ENCODE results near the gene ABHD17C.

ABHD17C gene

GRCh38 chr15:80801891-80802680, 107.0 kb downstream of the ABHD17C start:
- DNase-seq, result no peak
- Histone ChIP-seq H3K23ac (ENCODE audit: low read length) (no peak overlapping the region), H4K12ac (ENCODE audit: low read depth, low read length) (no peak overlapping the region), H3K79me2 (ENCODE audit: control insufficient read depth, insufficient read depth, low read length, poor library complexity) (no peaks in the 10 kb centered on the region), H3K4ac (ENCODE audit: low read depth, low read length) (no peak overlapping the region), H3K36me3 (ENCODE audit: control insufficient read depth in 1 of 2, insufficient read depth in 2 of 2, low read length in 2 of 2) (no peaks in the 10 kb centered on the region), H2AFZ (ENCODE audit: insufficient read depth, low read length, poor library complexity) (no peak overlapping the region), H2BK5ac (ENCODE audit: low read depth, low read length, poor library complexity) (no peak overlapping the region), H3K4me2 (ENCODE audit: low read length) (no peak overlapping the region), H3K27ac (ENCODE audit: low read depth, low read length) (no peak overlapping the region), H3K27me3 (ENCODE audit: insufficient read depth, low read length) (no peaks in the 10 kb centered on the region), H3K18ac (ENCODE audit: low read length) (no peak overlapping the region), H2BK120ac (ENCODE audit: insufficient read depth, low read length, poor library complexity) (no peak overlapping the region), H4K8ac (ENCODE audit: low read depth, low read length) (no peak overlapping the region), H3K9ac (ENCODE audit: low read length) (no peak overlapping the region), H3K4me1 (ENCODE audit: control insufficient read depth in 1 of 2, insufficient read depth in 2 of 2, low read length in 2 of 2) (peaks cover 10 to 11% of the 10 kb centered on the region in 2 experiments), H3K14ac (ENCODE audit: low read length) (no peak overlapping the region), H2AK5ac (ENCODE audit: low read length) (no peak overlapping the region), H2BK12ac (ENCODE audit: low read length) (no peak overlapping the region), H3K4me3 (ENCODE audit: low read depth, low read length) (no peak overlapping the region), H3K9me3 (ENCODE audit: insufficient read depth, low read depth, low read length) (peaks cover 4% of the 10 kb centered on the region), H4K91ac (ENCODE audit: low read depth, low read length) (no peak overlapping the region), H3K79me1 (ENCODE audit: low read length) (no peaks in the 10 kb centered on the region)
- WGBS (ENCODE audit: extremely low coverage, insufficient coverage, insufficient read length), result no CpG with 5 or more reads among the region's 10 CpGs

- Histone ChIP-seq H3K14ac (ENCODE audit: low read length) (no peak overlapping the region), H3K9me3 (ENCODE audit: insufficient read depth, low read depth, low read length) (peaks cover 4% of the 10 kb centered on the region), H2BK120ac (ENCODE audit: insufficient read depth, low read length, poor library complexity) (no peak overlapping the region), H3K36me3 (ENCODE audit: control insufficient read depth in 1 of 2, insufficient read depth in 2 of 2, low read length in 2 of 2) (no peaks in the 10 kb centered on the region), H3K27me3 (ENCODE audit: insufficient read depth, low read length) (no peaks in the 10 kb centered on the region), H3K23ac (ENCODE audit: low read length) (no peak overlapping the region), H3K79me1 (ENCODE audit: low read length) (no peaks in the 10 kb centered on the region), H3K4me1 (ENCODE audit: control insufficient read depth in 1 of 2, insufficient read depth in 2 of 2, low read length in 2 of 2) (peaks cover 10 to 11% of the 10 kb centered on the region in 2 experiments), H4K8ac (ENCODE audit: low read depth, low read length) (no peak overlapping the region), H3K27ac (ENCODE audit: low read depth, low read length) (no peak overlapping the region), H4K91ac (ENCODE audit: low read depth, low read length) (peak overlapping the region; percentile 37), H3K4ac (ENCODE audit: low read depth, low read length) (no peak overlapping the region), H3K4me2 (ENCODE audit: low read length) (no peak overlapping the region), H2AK5ac (ENCODE audit: low read length) (no peak overlapping the region), H2BK5ac (ENCODE audit: low read depth, low read length, poor library complexity) (no peak overlapping the region), H3K9ac (ENCODE audit: low read length) (no peak overlapping the region), H2BK12ac (ENCODE audit: low read length) (peak overlapping the region; percentile 16), H4K12ac (ENCODE audit: low read depth, low read length) (no peak overlapping the region), H3K79me2 (ENCODE audit: control insufficient read depth, insufficient read depth, low read length, poor library complexity) (no peaks in the 10 kb centered on the region), H2AFZ (ENCODE audit: insufficient read depth, low read length, poor library complexity) (no peak overlapping the region), H3K4me3 (ENCODE audit: low read depth, low read length) (no peak overlapping the region), H3K18ac (ENCODE audit: low read length) (no peak overlapping the region)
- no peak for DNase-seq
- no CpG with 5 or more reads among the region's 7 CpGs for WGBS (ENCODE audit: extremely low coverage, insufficient coverage, insufficient read length)
Observed at GRCh38 chr15:80803580-80804525, 108.7 kb downstream of the ABHD17C start.

GRCh38 chr15:80804970-80805495, 109.9 kb downstream of the ABHD17C start:
- Histone ChIP-seq H3K9ac (ENCODE audit: low read length) (no peak overlapping the region), H3K14ac (ENCODE audit: low read length) (no peak overlapping the region), H2AK5ac (ENCODE audit: low read length) (no peak overlapping the region), H2BK5ac (ENCODE audit: low read depth, low read length, poor library complexity) (no peak overlapping the region), H4K8ac (ENCODE audit: low read depth, low read length) (no peak overlapping the region), H3K79me2 (ENCODE audit: control insufficient read depth, insufficient read depth, low read length, poor library complexity) (no peaks in the 10 kb centered on the region), H3K18ac (ENCODE audit: low read length) (no peak overlapping the region), H2BK12ac (ENCODE audit: low read length) (no peak overlapping the region), H4K12ac (ENCODE audit: low read depth, low read length) (no peak overlapping the region), H3K4me3 (ENCODE audit: low read depth, low read length) (no peak overlapping the region), H3K4me2 (ENCODE audit: low read length) (peak overlapping the region; percentile 29), H2BK120ac (ENCODE audit: insufficient read depth, low read length, poor library complexity) (no peak overlapping the region), H3K23ac (ENCODE audit: low read length) (no peak overlapping the region), H3K27me3 (ENCODE audit: insufficient read depth, low read length) (no peaks in the 10 kb centered on the region), H3K27ac (ENCODE audit: low read depth, low read length) (no peak overlapping the region), H3K36me3 (ENCODE audit: control insufficient read depth in 1 of 2, insufficient read depth in 2 of 2, low read length in 2 of 2) (no peaks in the 10 kb centered on the region), H3K4ac (ENCODE audit: low read depth, low read length) (no peak overlapping the region), H3K9me3 (ENCODE audit: insufficient read depth, low read depth, low read length) (peaks cover 3% of the 10 kb centered on the region), H2AFZ (ENCODE audit: insufficient read depth, low read length, poor library complexity) (no peak overlapping the region), H4K91ac (ENCODE audit: low read depth, low read length) (no peak overlapping the region), H3K4me1 (ENCODE audit: control insufficient read depth in 1 of 2, insufficient read depth in 2 of 2, low read length in 2 of 2) (peaks cover 10 to 11% of the 10 kb centered on the region in 2 experiments), H3K79me1 (ENCODE audit: low read length) (no peaks in the 10 kb centered on the region)
- WGBS (ENCODE audit: extremely low coverage, insufficient coverage, insufficient read length), result no CpG with 5 or more reads among the region's 10 CpGs
- DNase-seq, result no peak
